ENCODE measurements around the gene SLC22A12.

SLC22A12 gene

DNA sequence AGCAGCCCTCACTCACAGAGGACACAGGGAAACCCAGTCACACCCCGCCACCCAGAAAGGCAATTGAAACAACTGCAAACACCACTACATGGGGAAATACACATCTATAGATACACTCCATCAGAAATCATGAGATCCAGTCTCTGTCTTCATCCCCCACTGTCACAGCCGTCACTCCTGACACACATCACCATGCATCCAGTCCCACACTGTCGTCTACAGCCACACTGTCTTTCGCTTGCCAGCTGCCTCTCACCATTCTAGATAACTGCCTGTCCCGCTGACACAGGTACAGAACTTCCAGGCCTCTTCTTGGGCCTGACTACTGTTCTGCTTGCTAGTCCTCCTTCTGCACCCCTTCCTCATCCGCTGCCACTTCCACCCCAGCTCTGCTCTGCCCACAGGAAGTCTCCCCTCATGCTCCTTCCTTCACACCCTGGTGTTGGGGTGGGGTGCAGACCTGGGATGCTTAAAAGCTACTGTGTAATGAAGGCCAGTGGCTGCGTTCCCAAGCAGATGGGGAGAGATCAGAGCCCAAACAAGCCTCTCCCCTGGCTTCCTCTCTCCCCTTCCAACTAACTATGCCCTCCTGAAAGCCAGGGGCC, 42.6 kb downstream of the SLC22A12 start:
- no peak for DNase-seq (ENCODE audit: low read depth)
- H3K4me3 ChIP-seq (ENCODE audit: low read depth, low read length): no peak overlapping the region
- TF ChIP-seq, protein P1, sequence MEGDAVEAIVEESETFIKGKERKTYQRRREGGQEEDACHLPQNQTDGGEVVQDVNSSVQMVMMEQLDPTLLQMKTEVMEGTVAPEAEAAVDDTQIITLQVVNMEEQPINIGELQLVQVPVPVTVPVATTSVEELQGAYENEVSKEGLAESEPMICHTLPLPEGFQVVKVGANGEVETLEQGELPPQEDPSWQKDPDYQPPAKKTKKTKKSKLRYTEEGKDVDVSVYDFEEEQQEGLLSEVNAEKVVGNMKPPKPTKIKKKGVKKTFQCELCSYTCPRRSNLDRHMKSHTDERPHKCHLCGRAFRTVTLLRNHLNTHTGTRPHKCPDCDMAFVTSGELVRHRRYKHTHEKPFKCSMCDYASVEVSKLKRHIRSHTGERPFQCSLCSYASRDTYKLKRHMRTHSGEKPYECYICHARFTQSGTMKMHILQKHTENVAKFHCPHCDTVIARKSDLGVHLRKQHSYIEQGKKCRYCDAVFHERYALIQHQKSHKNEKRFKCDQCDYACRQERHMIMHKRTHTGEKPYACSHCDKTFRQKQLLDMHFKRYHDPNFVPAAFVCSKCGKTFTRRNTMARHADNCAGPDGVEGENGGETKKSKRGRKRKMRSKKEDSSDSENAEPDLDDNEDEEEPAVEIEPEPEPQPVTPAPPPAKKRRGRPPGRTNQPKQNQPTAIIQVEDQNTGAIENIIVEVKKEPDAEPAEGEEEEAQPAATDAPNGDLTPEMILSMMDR (conservative IDR thresholded peaks at IDR 0.05; ENCODE audit: low read depth, low read length): no peak

DNA sequence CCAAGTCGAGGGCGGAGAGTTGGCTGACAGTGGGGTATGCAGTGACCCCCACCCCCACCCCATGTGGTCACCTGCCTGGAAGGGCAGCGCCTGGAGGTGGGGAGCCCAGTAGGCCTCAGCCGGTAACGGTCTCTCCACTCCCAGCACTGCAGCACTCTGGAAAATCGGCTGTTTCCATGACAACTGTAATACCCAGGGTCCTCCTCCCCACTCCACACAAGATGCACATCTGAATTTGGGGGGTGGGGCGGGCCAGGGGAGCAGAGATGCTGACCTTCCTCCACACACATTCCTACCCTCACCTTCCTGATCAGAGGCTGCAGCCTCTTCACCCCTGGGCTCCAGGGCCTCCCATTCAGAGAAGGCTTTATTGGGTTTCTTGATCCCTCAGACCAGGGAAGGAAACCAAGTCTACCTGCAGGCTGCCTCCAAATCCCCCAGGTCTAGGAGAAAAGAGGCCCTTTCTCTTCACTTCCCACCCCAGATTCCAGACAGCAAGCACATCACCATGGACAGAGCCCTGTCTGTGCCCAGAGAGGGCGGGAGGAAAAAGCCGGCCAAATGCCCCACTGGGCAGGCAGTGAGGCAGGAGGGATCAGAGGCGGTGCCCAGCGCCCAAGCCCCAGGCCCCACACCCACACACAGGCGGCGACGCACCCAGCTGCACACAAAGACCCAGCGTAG, 46.5 kb downstream of the SLC22A12 start:
- DNase-seq (ENCODE audit: low read depth): no peak
- TF ChIP-seq, protein P1 (conservative IDR thresholded peaks at IDR 0.05; ENCODE audit: low read depth, low read length): no peak
- H3K4me3 ChIP-seq (ENCODE audit: low read depth, low read length): no peak overlapping the region

DNA sequence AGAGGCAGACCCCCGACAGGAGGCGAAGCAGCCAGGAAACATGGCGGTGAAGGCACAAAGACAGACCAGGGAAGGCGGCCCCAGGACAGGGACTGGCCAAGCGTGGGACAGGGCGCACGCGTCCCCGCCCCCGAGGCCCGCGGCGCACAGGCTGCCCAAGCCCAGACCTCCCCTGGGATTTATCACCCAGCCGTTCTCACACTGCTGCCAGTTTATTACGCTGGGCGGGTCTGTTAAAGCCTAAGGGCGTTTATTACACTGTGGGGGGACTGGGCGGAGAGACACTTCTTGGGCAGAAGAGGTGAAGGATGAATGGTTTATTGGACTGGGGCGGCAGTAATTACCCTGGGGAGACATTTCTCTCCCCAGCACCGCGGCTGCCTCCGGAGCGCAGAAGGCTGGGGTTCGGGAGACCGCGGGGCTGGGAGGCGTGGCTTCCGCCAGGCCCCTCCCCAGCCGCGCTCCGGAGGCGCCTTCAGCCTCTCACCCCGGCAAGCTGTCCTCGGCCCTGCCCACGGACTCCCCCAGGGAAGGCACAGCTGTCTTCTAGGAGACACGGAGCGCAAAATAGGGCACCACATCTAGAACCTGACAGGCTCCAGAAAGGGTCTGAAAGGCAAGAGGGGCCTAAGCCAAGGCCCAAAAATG, 47.1 kb downstream of the SLC22A12 start:
- no peak for DNase-seq (ENCODE audit: low read depth)
- TF ChIP-seq, protein P1 (conservative IDR thresholded peaks at IDR 0.05; ENCODE audit: low read depth, low read length): no peak
- H3K4me3 ChIP-seq (ENCODE audit: low read depth, low read length): no peak overlapping the region

DNA sequence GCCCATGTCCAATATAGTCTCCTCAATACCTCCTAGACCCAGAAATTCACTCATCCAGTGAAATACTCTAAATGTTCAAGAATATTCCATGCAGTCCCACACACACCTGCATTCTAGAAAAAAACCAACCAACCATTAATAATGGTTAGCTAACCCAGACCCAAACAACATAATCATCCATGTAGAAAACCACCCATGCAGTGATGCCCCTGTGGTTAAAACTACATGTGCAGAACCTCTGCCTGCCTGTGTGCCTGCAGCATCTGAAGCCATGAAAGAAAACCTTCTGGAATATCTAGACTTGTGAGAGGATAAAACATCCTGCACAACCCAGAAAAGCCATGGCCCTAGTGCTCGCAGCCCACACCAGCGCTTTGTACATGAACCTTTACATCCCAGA, 47.8 kb downstream of the SLC22A12 start:
- TF ChIP-seq, protein P1 (conservative IDR thresholded peaks at IDR 0.05; ENCODE audit: low read depth, low read length): no peak
- H3K4me3 ChIP-seq (ENCODE audit: low read depth, low read length): no peak overlapping the region
- no peak for DNase-seq (ENCODE audit: low read depth)

DNA sequence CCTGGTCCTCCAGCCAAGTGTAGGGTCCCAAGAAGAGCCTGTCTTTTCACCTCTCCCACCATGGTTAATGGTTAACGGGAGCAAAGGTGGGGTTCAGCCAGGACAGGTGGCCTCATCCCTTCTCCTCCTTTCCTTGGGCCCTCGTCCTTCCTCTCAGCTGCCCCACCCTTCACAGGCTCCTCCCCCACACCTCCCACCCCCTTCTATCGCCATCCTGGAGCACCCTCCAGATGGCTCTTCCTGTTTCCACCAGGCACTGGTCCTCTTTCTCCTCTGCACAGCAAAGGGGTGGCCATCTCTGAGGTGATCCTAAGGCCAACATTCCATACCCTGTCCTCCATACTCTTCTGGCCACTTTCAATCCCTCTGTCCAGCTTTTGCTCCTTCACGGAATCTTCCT, 48.9 kb downstream of the SLC22A12 start:
- DNase-seq (ENCODE audit: low read depth): no peak
- H3K4me3 ChIP-seq (ENCODE audit: low read depth, low read length): no peak overlapping the region
- TF ChIP-seq, protein P1 (conservative IDR thresholded peaks at IDR 0.05; ENCODE audit: low read depth, low read length): no peak

DNA sequence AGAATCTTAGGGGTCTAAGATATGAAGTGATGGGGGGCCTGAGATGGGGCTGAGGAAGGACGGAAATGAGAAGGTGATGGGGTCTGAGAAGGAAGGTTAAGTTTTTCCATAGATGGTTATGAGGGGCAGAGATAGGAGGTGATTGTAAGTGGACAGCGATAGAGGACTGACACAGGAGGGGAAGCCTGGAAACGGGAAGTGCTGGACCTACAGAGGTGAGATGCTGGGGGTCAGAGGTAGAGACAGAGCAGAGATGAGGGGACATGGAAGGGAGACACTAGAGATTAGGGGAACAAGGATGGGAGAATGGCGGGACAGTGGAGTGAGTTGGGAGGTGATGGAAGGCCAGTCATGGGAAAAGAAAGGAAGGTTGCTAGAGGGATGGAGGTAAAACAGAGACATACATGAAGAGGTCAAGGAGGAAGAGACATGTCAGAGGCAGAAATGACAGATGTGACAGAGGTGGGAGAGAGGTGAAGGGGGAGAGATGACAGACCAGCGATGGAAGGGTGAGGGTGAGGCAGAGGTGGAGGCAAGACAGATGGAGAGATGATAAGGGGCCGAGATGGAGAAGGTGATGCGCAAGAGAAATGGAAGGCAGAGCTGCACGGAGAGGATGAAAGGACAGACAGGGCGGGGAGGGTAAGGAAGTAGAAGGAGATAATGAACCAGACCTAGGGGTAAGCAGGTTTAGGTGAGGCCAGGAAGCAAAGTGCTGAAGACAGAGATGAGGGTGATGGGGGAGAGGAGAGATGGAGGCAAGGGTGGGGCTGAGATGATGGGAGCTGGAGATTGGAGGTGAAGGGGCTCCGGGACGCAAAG, 50.8 kb downstream of the SLC22A12 start:
- TF ChIP-seq, protein P1 (conservative IDR thresholded peaks at IDR 0.05; ENCODE audit: low read depth, low read length): no peak
- DNase-seq (ENCODE audit: low read depth): no peak
- no peak overlapping the region for H3K4me3 ChIP-seq (ENCODE audit: low read depth, low read length)
